GM12801 (cell line): ENCODE data around the gene TECTA.

ENCODE experiments used
- TF ChIP-seq, protein P1 (sequence below): IDR thresholded peaks from one replicate; pipeline ENCODE4 v1.5.1; 2011; ENCODE audit warnings: control low read depth; ENCODE audit not compliant: insufficient read length; ENCODE audit errors: extremely low read depth

TECTA gene

DNA sequence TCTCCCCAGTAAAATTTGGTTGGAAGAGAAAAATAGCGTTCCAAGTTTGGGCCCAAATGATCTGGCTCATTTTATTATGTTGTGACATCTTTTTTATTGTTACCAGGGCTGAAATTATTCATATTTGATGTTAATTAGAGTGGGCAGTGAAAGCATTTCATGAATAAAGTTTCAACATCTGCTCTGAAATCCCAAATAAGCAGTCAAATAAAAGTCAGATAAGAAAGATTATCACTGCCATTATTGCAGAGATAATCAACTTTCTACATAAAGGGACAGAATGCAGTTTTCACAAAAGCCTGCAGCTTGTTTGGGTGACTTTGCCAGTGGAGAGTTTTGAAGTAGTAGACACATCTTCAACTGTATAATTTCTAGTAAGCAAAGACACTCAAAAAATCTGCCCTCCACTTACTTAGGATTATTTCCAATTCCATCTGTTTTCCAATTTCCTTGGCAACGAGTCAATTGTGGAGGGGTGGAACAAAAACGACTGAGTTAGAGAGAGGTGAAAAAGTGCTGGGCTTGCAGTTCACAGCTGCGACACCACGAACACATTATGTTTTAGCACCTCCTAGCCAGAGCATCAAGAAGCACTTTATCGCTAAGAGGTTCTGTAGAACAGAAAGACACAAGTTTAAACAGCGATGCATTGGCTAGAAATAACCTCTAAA lies 9.0 kb downstream of the TECTA start:
- TF ChIP-seq, protein P1, sequence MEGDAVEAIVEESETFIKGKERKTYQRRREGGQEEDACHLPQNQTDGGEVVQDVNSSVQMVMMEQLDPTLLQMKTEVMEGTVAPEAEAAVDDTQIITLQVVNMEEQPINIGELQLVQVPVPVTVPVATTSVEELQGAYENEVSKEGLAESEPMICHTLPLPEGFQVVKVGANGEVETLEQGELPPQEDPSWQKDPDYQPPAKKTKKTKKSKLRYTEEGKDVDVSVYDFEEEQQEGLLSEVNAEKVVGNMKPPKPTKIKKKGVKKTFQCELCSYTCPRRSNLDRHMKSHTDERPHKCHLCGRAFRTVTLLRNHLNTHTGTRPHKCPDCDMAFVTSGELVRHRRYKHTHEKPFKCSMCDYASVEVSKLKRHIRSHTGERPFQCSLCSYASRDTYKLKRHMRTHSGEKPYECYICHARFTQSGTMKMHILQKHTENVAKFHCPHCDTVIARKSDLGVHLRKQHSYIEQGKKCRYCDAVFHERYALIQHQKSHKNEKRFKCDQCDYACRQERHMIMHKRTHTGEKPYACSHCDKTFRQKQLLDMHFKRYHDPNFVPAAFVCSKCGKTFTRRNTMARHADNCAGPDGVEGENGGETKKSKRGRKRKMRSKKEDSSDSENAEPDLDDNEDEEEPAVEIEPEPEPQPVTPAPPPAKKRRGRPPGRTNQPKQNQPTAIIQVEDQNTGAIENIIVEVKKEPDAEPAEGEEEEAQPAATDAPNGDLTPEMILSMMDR: no peak

DNA sequence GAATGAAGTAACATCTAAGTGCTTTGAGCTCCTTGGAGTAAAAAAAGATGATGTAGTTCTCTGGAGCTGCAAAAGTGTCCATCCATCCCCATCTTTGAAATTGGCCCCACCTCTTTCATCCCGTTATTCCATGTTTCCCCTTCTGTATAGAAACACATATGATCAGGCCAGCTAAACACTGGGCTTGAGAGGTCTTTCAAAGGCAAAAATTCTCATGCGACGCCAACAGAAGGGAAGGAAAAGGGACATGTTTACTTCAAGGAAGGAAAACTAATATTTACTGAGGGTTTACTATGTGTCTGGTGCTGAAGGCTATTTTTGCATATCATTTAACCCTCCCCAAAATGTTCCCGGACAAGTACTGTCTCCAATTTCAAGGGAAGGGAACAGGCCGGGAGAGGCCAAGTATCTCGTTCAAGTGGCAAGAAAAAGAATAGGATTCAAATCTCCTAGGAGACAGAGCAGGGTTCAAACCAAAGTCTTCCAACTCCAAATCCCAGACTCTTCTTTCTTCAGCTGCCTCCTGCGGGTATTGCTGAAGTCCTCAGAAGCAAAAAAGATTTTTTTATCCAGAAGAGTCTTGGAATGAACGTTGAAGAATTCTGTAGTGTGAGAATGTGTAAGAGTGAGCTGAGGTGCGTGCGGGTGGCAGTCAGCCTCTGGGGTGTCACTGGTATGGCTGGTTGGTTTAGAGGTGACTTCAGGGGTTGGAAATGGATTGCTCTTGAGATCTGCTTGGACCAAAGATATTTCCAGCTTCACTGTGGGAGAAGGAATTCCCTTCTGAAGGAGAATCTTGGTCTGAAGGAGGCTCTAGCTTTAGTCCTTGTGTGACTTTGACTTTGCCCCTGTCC lies 10.1 kb downstream of the TECTA start:
- TF ChIP-seq, protein P1: no peak

DNA sequence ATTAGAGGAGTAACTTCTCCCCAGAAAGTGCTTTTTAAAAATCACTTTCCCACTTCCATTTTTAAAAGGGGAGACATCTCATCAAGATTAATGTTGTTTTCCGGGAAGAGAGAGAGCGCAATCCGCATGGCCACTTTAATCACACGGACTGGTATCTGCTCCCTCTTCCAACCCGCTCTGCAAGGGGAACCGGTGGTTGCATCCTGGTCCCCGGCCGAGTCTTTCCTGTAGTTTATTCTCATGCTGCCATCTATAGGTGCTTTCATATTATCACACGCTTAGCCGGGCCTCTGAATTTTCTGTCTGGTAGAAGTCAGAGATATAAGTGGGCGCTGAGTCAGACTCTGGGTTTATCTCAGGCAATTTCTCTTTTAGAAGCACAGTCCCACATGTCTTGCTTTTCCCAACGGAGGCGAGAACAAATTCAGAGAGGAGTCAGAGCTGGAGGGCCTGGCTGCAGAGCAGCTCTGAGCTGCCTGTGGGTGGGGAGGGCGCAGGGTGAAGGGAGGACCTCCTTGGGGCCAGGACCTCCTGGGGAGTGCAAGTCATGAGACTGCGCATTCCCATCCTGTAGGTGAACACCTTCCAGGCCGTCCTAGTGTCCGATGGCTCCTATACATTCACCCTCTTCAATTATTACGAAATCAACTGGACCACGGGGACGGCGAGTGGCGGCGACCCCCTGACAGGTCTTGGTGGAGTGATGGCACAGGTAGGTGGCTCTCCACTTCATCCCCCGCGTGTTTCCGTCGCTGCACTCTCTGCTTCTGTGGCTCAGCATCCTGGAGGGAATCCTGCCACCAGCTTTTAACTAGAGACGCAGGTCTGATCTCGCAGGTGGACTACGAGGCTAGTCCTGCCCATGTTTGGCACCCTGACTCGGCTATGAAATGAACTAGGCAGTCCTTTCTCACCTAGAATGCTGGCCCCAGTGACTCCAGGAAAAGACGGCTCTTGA lies 11.7 kb downstream of the TECTA start:
- TF ChIP-seq, protein P1: no peak

DNA sequence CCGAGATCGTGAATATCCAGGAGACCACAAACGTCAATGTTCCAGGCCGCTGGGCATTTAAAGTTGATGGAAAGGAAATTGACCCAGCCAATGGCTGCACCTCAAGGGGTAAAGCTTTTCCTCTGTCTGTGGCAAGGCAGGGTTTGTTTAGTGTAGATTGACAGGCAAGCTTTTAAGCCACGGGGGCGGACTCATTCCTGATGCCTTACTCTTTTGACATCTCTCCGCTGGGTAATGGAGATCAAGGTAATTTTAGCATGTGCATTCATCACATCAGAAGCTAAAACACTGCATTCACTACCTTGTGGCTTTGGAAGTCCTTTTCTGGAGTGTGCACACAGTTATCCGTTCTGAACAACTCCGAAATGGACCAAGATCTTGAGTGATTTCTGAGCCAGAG lies 12.6 kb downstream of the TECTA start:
- TF ChIP-seq, protein P1: no peak

DNA sequence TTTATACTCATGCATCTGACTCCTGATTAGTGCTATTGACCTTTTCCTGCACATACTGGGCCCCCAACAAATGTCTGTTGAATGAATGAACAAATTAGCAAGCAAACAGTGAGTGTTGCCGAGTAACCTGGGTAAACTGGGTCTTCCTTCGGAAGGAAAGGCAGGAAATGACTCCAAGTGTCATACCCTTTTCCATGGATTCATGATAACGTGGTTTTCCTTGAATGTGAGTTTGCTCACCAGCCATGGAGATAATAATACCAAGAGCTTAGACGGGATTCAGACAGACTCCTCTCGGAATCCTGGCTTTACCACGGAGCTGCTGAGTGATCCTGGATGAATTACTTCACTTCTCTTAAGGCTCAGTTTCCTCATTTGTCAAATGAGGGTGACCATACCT lies 16.7 kb downstream of the TECTA start:
- TF ChIP-seq, protein P1: no peak

DNA sequence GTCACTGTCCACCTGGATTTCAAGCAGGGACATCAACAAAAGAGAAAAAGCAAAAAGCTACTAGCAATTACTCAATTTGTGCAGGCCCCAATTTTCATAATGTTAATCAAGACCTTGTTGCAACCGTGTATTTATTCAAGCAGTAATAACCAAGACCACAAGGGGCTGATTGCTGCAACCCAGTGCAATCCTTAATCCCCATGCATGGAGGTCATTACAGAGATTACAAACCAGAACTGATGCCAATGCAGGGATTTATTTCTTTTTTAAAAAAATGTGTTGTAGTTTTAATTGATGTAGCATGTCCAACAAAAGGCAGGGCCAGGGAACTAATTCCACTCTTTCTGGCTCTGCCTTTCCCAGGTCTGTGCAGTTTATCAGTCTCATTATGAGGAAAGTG lies 18.4 kb downstream of the TECTA start:
- TF ChIP-seq, protein P1: no peak

DNA sequence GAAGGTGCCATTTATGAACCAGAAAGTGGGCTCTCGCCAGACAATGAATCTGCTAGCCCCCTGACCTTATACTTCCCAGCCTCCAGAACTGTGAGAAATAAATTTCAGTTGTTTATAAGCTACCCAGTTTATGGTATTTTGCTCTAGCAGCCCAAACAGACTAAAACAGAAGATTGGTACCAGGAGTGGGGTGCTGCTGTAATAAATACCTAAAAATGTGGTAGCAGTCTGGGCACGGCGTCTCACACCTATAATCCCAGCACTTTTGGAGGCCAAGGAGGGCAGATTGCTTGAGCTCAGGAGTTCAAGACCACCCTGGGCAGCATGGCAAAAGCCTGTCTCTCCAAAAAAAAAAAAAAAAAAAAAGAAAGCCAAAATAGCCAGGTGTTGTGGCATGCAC lies 21.3 kb downstream of the TECTA start:
- TF ChIP-seq, protein P1: no peak
